GM18502 (cell line): ENCODE data around the gene LAP3.
"Not testable (repeated sequence)": the region's sequence is repeated elsewhere in the genome, so short reads cannot be mapped to it uniquely, and the experiment has no call there.

Experiments
- ATAC-seq: cut with Tn5 transposase; IDR thresholded peaks from one replicate; pipeline ENCODE4 v1.9.1; 2021; ENCODE audit warnings: mild to moderate bottlenecking; ENCODE audit not compliant: unreplicated experiment, poor library complexity

Gene LAP3

DNA sequence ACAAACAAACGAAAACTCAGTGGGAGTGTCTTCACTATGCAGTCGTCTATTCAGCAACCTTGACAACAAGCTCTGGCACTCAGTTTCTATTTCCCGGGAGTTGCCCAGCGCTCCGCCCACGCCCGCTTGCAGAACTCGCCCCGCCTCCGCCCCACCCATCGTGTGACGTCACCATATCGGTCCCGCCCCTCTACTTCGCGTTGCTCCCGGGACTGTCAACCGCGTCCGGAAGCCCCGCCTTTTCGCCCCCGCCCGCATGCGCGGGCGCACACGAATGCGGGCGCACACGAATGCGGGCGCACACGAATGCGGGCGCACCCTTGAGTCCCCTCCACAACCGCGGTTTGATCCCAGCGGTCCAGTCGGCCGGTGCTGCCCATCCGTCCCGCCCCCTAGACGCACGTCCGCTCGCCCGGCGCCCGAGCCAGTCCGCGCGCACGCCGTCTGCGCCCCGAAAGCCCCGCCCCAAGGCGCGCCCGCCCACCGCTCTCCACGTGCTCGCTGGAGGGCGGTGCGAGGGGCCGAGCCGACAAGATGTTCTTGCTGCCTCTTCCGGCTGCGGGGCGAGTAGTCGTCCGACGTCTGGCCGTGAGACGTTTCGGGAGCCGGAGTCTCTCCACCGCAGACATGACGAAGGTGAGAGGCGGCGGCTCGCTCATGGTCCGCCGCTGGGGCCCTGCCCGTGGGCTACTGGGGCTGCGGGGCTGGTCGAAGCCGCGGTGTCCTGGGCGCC is at the start of gene LAP3:
TSS of gene LAP3 (plus strand) at position 267 of the 733 bp plus-strand sequence. CDS start at position 535, 268 bp downstream.
- peak; percentile 81 for ATAC-seq

- ATAC-seq = no peak
These were observed 48.3 kb upstream of the LAP3 start for GRCh38 chr4:17528551-17529165.

DNA sequence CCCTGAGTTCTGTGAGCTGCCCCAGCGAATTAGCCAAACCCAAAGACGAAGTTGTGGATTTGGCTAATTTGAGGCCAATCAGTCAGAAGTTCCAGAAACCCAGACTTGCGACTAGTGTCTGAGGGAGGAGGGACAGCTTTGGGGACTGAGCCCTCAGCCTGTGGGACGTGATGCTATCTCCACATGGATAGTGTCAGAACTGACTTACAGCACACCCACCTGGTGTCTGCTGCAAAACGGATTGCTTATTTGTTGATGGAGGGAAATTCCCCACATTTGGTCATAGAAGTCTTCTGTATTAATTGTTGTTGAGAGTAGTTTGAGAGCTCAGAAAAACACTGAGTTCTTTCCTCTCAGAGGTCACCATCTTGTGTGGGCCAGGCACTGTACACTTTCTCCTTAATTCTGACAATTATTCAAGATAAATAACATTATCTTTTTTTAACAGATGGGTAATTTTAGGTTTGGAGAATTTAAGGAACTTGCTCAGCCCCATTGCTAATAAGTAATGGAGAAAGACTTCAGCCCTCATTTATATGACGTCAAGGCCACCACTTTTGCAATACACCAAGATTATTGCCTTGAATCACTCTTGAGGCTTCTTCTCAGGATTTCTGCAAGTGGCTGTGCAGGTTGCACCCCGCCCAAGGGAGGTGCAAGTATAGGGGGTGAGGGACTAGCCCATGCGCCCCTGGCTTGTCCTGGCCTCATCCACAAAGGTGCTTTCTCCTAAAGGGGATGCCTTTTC is 45.3 kb upstream of the LAP3 start:
- ATAC-seq = no peak

DNA sequence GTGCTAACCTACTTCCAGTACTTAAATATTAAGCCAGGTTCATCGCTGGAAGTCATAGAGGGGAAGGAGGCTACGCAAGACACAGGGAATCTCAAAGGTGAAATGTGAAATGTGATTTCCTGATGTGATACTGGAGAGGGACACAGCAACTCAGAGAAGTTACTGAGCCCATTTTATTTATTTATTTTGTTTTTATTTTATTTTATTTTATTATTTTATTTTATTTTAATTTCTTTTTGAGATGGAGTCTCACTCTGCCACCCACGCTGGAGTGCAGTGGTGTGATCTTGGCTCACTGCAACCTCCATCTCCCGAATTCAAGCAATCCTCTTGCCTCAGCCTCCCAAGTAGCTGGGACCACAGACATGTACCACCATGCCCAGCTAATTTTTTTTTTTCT is 42.3 kb upstream of the LAP3 start:
- no peak for ATAC-seq

DNA sequence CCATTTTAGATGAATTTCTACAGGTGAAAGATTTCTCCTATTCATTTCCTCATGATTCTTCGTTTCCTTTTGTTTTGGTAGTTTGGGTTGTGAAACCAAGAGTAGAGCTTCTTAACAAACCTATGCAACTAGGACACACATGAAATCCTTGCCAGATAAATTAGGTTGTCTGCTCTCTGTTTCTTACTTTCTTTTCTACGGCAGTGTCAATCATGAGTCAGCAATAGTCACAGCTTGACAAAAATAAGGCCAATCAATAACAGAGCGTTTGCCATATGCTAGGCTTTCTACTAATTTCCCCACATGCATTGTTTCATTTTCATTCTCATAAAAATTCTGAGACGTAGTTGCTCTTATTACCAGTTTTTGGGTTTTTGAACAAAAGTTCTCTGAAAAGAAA is 41.8 kb upstream of the LAP3 start:
- no peak for ATAC-seq

DNA sequence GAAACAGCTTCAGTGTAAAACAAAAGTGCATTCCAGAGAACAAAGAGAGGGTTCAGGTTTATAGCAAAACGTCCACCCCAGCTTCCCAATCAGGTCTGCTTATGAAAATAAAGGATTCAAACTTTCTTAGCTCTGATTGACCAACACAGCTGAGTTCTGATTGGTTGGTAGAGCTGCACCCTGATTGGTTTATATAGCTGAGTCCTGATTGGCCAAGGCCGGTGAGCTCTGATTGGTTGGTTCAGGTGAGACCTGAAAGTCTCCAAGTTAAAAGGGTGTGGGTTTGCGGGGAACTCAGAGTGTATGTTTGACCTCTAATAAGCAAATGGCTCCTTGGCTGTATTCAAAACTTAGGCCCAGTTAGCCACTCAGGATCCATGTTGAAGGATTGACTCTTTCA is 41.1 kb upstream of the LAP3 start:
- ATAC-seq = peak; percentile 58

GRCh38 chr4:17537060-17537459 is 39.9 kb upstream of the LAP3 start:
- ATAC-seq = not testable (repeated sequence)

DNA sequence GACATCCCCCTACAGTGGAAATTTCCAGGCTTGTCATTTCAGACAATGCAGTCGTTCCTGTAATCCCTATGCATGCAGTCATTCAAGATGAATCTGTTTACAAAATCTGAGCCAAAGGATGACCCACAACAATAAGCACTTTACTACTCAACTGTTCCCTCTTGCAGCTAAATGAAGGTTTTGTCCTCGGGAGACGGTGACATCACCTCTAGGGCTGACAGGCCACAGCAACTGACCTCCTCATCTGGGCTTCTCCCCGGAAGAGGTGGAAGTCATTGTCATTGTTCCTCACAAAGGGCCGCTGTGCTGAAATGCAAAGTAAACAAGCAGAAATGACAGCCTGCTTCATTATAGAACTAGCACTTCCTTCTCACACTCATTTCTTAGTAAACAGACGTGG is 32.8 kb upstream of the LAP3 start:
- ATAC-seq = no peak

DNA sequence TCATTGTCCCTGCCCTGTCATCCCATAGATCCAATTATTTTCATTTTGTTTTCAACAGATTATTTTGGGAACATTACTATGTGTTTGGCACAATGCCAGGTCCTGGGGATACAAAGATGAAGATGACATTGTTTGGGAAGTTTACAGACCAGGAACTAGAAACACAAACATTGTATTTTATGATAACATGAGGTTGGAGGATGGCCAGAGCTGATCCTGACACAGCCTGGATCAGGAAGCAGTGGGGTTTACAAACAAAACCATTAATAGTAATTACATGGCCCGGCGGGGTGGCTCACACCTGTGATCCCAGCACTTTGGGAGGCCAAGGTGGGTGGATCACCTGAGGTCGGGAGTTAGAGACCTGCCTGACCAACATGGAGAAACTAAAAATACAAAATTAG is 32.2 kb upstream of the LAP3 start:
- ATAC-seq = no peak

DNA sequence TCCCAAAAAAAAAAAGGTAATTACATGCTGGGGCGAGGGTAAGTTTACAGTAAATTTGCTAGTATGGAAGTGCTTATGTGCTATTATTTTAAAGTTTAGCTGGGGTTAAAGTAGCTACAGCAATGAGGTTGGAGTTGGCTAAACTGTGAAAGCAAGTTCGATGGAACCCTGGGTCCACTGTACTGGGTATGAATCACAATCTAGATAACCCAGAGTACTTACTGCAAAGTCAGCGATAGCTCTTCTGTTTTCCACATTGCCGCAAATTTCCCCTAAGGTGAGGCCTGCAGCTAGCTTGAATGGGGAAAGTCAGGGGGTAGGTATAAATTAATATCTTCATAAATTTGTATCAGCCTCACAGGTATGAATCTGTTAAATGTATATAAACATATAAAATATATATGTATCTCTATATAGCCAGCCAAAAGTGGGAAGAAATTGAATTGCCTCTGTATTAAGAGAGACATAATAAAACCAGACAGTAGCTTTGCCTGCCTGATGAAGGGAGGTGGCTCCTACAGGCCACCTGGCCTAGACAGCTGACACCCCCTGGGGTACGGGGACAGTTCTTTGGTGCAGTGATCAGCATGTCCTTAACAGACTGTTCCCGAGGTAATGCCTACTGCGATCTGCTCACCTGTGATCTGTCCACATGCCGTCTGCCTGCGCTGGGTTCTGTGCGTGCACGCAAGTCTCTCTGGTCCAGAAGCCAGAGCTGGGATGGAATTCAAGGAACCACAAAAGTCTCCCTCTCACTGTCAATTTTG is 31.4 kb upstream of the LAP3 start:
- no peak for ATAC-seq

GRCh38 chr4:17546222-17546621 is 30.8 kb upstream of the LAP3 start:
- no peak for ATAC-seq

DNA sequence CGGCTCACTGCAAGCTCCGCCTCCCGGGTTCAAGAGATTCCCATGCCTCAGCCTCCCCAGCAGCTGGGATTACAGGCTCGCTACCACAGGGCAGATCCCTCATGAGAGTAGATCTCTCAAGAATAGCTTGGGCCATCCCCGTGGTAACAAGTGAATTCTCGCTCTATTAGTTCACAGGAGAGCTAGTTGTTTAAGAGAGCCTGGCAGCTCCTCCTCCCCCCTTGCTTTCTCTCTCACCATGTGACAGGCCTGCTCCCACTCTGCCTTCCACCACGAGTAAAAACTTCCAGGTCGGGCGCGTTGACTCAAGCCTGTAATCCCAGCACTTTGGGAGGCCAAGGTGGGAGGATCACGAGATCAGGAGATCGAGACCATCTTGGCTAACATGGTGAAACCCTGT is 30.3 kb upstream of the LAP3 start:
- no peak for ATAC-seq

- no peak for ATAC-seq
These were observed 26.4 kb upstream of the LAP3 start for GRCh38 chr4:17550549-17550948.

GRCh38 chr4:17552427-17552826 is 24.6 kb upstream of the LAP3 start:
- no peak for ATAC-seq

DNA sequence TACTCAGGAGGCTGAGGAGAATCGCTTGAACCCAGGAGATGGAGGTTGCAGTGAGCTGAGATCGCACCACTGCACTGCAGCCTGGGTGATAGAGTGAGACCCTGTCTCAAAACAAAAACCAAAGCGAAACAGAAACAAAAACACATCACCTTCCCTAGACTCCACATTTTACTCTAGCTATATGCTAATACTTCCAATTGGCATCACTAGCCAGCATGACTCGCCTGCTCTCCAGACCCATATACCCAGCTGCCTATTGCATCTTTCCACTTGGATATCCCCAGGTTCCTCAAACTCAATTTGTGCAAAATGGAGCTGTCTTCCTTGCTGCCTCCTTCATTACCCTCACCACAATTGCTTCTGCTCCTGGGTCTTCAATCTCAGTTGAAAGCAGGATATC is 22.4 kb upstream of the LAP3 start:
- ATAC-seq = no peak

DNA sequence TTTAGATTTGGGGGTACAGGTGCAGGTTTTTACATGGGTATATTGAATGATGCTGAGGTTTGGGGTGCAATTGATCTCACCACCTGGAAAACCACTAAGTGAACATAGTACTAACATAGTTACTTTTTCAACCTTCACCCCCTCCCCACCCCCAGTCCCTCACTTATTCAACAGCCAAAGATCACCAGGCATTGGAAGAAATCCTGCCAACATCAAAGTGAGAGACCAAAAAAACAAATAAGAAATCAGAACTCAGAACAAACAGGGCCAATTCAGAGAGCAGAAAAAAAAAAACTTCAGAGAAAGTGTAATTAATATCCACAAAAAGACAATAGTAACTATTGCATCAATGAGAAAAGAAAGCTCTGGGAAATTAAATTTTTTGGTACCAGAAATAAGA is 20.5 kb upstream of the LAP3 start:
- no peak for ATAC-seq

GRCh38 chr4:17557880-17558279 is 19.1 kb upstream of the LAP3 start:
- no peak for ATAC-seq

DNA sequence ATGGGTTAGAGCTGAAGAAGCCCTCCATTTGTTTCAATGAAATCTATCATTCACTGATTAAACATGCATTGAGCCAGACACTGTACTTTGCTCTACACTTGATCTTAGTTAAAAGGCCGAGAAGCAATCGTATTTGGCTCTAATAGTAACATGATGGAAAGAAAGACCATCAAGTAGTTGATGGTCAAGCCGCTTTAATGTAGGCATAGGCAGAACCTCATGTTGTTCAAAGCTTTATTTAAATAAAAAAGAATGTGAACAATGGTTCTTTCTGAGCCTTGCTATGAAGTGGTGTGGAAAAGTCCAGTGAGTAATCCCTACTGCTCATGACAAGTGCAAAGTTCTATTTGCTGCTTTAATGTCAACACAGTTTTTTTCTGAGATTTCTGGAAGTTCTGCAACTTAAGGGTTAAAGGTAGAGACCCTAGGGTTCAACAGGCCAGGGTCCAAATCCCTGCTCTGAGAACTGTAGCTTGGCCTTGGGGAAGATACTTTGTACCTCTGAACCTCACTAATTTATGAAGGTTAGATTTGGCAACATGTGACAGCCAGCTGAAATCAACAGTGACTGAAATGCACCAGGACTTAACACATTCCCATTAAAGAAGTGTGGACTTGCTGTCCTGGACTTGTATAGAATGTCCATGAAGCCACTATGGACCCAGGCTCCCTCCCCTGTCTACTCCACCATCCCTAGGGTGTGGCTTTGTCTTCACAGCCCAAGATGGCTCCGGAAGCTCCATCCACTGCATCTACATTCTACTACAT is 17.9 kb upstream of the LAP3 start:
- no peak for ATAC-seq

DNA sequence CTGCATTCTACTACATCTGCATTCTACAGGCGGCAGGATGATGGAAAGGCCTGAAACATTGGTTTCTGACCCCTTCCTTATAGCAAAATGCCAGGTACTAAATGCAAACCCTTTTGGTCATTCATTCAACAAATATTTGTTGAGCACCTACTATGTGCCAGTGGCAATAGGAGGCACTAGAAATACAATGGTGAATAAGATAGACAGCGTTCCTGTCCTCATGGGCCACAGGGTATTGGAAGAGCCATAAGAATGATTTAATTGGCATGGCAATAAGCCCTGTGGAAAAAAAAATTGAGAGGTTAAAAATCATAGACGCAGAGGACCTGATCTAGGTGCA is 17.3 kb upstream of the LAP3 start:
- ATAC-seq = no peak

- no peak for ATAC-seq
These were observed 16.8 kb upstream of the LAP3 start for GRCh38 chr4:17560065-17560673.
